DND-41 (cell line): Measurements from ENCODE around the gene PDE4D.

Experiments
- ATAC-seq: fragments of 200-7000 bp; cut with Tn5 transposase; 3 replicates; pipeline ENCODE4 v1.9.1; 2021; ENCODE audit warnings: low read depth; ENCODE audit not compliant: insufficient read depth
- DNase-seq: peaks from one replicate; pipeline ENCODE4 v3.0.0-alpha.2; 2020
- H2AFZ ChIP-seq: 2 replicates; pipeline ENCODE4 v1.6.0; 2012; ENCODE audit warnings: low read depth, low read length
- H3K27ac ChIP-seq: 2 replicates; pipeline ENCODE4 v1.5.1; 2012; ENCODE audit warnings: low read length, inconsistent platforms
- H3K27me3 ChIP-seq: fragments of 200-600 bp; sonication (generic); 2 replicates; pipeline ENCODE4 v1.6.0; 2012; ENCODE audit warnings: low read length, mild to moderate bottlenecking, inconsistent platforms; ENCODE audit not compliant: insufficient read depth, poor library complexity
- H3K36me3 ChIP-seq: 2 replicates; pipeline ENCODE4 v1.5.1; 2012; ENCODE audit warnings: low read length, inconsistent platforms; ENCODE audit not compliant: insufficient read depth
- H3K4me1 ChIP-seq: 2 replicates; pipeline ENCODE4 v1.5.1; 2012; ENCODE audit warnings: mild to moderate bottlenecking, low read length; ENCODE audit not compliant: insufficient read depth
- H3K4me2 ChIP-seq: 2 replicates; pipeline ENCODE4 v1.6.0; 2012; ENCODE audit warnings: mild to moderate bottlenecking, moderate library complexity, low read length, inconsistent platforms; ENCODE audit not compliant: insufficient read depth
- H3K4me3 ChIP-seq, 2 experiments: fragments of 200-600 bp in 1 of 2; shearing (Covaris generic) in 1 of 2; 2 replicates each; pipeline ENCODE4 v1.5.1; 2012 to 2016; ENCODE audit warnings: inconsistent platforms in 2 of 2, low read length in 2 of 2, mild to moderate bottlenecking in 2 of 2, low read depth in 1 of 2, moderate library complexity in 1 of 2
- H3K79me2 ChIP-seq: 2 replicates; pipeline ENCODE4 v1.6.0; 2012; ENCODE audit warnings: low read length, inconsistent platforms; ENCODE audit not compliant: insufficient read depth
- H3K9ac ChIP-seq: 2 replicates; pipeline ENCODE4 v1.6.0; 2012; ENCODE audit warnings: low read depth, mild to moderate bottlenecking, inconsistent platforms, low read length, moderate library complexity
- H3K9me3 ChIP-seq: 2 replicates; pipeline ENCODE4 v1.5.1; 2012; ENCODE audit warnings: low read length, moderate library complexity, mild to moderate bottlenecking, inconsistent platforms; ENCODE audit not compliant: insufficient read depth, severe bottlenecking
- H4K20me1 ChIP-seq: 2 replicates; pipeline ENCODE4 v1.6.0; 2012; ENCODE audit warnings: low read length; ENCODE audit not compliant: insufficient read depth
- CTCF ChIP-seq: IDR thresholded peaks from 2 replicates; pipeline ENCODE4 v1.5.1; 2012; ENCODE audit warnings: borderline replicate concordance, low read length, moderate library complexity, mild to moderate bottlenecking; ENCODE audit not compliant: poor library complexity, severe bottlenecking; ENCODE audit errors: extremely low read depth
- EZH2 ChIP-seq: IDR thresholded peaks from 3 replicates; pipeline ENCODE4 v1.6.1; 2012; ENCODE audit warnings: borderline replicate concordance, low read depth, mild to moderate bottlenecking, moderate library complexity, low read length, inconsistent platforms; ENCODE audit not compliant: severe bottlenecking

PDE4D gene

GRCh38 chr5:59005934-59006701, 887.4 kb downstream of the PDE4D start:
- Histone ChIP-seq H4K20me1 (no peaks in the 10 kb centered on the region), H3K27ac (no peak overlapping the region)
- no peak for ATAC-seq

GRCh38 chr5:59003641-59004040, 889.9 kb downstream of the PDE4D start:
- no peaks in the 10 kb centered on the region for H3K4me1 ChIP-seq
- H3K4me3 ChIP-seq, result no peak overlapping the region
- no peaks in the 10 kb centered on the region for H3K9me3 ChIP-seq
- no peak for TF ChIP-seq CTCF
- no peak for TF ChIP-seq EZH2
- no peaks in the 10 kb centered on the region for H4K20me1 ChIP-seq
- ATAC-seq, result no peak
- H3K9ac ChIP-seq, result no peak overlapping the region
- H3K79me2 ChIP-seq, result no peaks in the 10 kb centered on the region
- no peak overlapping the region for H3K4me2 ChIP-seq
- H3K27ac ChIP-seq, result no peak overlapping the region
- no peak for DNase-seq
- no peaks in the 10 kb centered on the region for H3K36me3 ChIP-seq
- no peak overlapping the region for H2AFZ ChIP-seq
- H3K27me3 ChIP-seq, result no peaks in the 10 kb centered on the region

More at GRCh38 chr5:59005934-59006701, 887.4 kb downstream of the PDE4D start:
- Histone ChIP-seq H3K4me3 (no peak overlapping the region), H3K4me1 (no peaks in the 10 kb centered on the region), H2AFZ (no peak overlapping the region), H3K27me3 (no peaks in the 10 kb centered on the region), H3K36me3 (no peaks in the 10 kb centered on the region), H3K79me2 (no peaks in the 10 kb centered on the region), H3K9ac (no peak overlapping the region), H3K4me2 (no peak overlapping the region), H3K9me3 (no peaks in the 10 kb centered on the region)
- TF ChIP-seq EZH2 (no peak), CTCF (no peak)
- no peak for DNase-seq

- H3K9me3 ChIP-seq, result no peaks in the 10 kb centered on the region
- no peaks in the 10 kb centered on the region for H3K27me3 ChIP-seq
- no peaks in the 10 kb centered on the region for H3K4me1 ChIP-seq
- no peak overlapping the region for H3K27ac ChIP-seq
- no peak overlapping the region for H3K4me2 ChIP-seq
- H3K9ac ChIP-seq, result no peak overlapping the region
- H3K4me3 ChIP-seq, result no peak overlapping the region
- no peaks in the 10 kb centered on the region for H3K36me3 ChIP-seq
- no peaks in the 10 kb centered on the region for H3K79me2 ChIP-seq
- ATAC-seq (no peak), DNase-seq (no peak)
- TF ChIP-seq EZH2 (no peak), CTCF (no peak)
- no peaks in the 10 kb centered on the region for H4K20me1 ChIP-seq
- no peak overlapping the region for H2AFZ ChIP-seq
These were observed 890.4 kb downstream of the PDE4D start for GRCh38 chr5:59003124-59003523.
